Neural cell (in vitro differentiated cells): ENCODE measurements around the gene CD300LG.

Experiments used
- CTCF ChIP-seq: fragments of 450-650 bp; IDR thresholded peaks from 2 replicates; pipeline ENCODE4 v1.5.1; 2014; ENCODE audit warnings: antibody characterized with exemption, mild to moderate bottlenecking, moderate library complexity; ENCODE audit not compliant: poor library complexity, severe bottlenecking
- EZH2 ChIP-seq: fragments of 200-600, 300-800 bp; shearing (Covaris generic), sonication (generic); IDR thresholded peaks from 2 replicates; pipeline ENCODE4 v1.6.1; 2014; ENCODE audit warnings: antibody characterized with exemption, low read length, borderline replicate concordance, mild to moderate bottlenecking; ENCODE audit not compliant: insufficient read depth, poor library complexity, severe bottlenecking
- MXI1 ChIP-seq: fragments of 450-650 bp; conservative IDR thresholded peaks from 2 replicates; pipeline ENCODE4 v1.6.1; 2014; ENCODE audit warnings: antibody characterized with exemption, mild to moderate bottlenecking; ENCODE audit not compliant: poor library complexity, severe bottlenecking

GRCh38 chr17:43800736-43801135, 46.2 kb upstream of the CD300LG start:
- no peak for TF ChIP-seq CTCF
- TF ChIP-seq MXI1, result no peak
- TF ChIP-seq EZH2, result no peak
